HG03439 (cell line): ENCODE results near the gene CCN6.

Experiments used
- ATAC-seq: cut with Tn5 transposase; IDR thresholded peaks from one replicate; pipeline ENCODE4 v1.9.1; 2021; ENCODE audit warnings: mild to moderate bottlenecking, moderate library complexity; ENCODE audit not compliant: unreplicated experiment

The CCN6 gene

GRCh38 chr6:112113431-112113830, 59.5 kb downstream of the CCN6 start:
- no peak for ATAC-seq

- no peak for ATAC-seq
These were observed 60.0 kb downstream of the CCN6 start for GRCh38 chr6:112113918-112114317.

DNA sequence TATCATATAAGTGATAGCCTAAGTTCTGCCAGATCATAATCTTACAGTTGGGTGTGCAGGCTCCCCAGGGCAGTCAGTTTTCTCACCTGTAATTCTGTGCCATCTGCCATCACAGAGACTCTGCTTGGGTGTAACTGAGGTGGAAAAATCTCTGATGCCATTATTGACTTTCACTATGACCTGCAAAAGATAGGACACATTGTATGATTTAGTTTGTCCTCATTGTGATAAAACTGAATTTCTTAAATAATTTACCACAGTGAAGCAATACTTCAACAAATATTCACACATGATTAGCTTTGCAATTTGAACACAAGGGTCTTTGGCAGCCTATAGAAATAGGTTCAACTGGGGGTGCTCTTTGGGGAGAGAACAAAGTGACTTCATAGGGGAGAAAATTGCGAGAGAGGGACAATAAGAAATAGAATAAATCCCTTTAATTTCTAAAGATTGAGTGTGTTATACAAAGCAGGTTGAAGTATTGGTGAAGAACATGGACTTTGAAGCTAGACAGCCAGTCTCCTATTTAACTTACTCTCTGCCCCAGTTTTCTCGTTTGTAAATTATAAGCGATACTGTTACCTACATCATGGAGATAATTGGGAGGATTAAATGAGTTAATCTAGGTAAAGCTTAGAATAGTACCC, 60.8 kb downstream of the CCN6 start:
- no peak for ATAC-seq

DNA sequence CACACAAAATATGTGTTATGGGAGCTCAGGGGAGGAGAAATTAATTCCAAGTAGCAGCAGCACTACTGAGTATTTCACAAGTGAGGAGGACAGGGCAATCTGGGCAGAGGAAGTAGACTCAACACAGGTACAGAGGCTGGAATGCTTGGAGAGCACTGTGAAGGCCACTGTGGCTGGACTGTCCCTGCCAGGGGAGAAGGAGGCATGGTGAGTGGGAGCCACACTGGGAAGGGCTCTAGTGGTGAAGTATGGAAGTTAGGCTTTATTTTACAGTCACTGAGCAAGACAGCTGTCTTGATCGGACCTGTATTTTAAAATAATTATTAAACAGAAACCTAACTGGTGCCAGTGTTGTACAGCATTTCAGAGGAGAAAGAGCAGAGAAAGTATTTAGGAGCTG, 62.3 kb downstream of the CCN6 start:
- ATAC-seq, result no peak

- no peak for ATAC-seq
These were observed 63.6 kb downstream of the CCN6 start for GRCh38 chr6:112117554-112117953.

- ATAC-seq, result no peak
These were observed 64.1 kb downstream of the CCN6 start for GRCh38 chr6:112118034-112118433.
